HEK293 (cell line): ENCODE measurements around the gene PTH2.

Experiments used
- CTCF ChIP-seq: fragments of 450-650 bp; formaldehyde crosslinking; IDR thresholded peaks from 2 replicates; pipeline ENCODE4 v1.5.1; 2016; ENCODE audit warnings: missing biosample characterization, missing genetic modification characterization
- OSR2 ChIP-seq: fragments of 450-650 bp; formaldehyde crosslinking; IDR thresholded peaks from 2 replicates; pipeline ENCODE4 v1.5.1; 2016; ENCODE audit warnings: missing biosample characterization, missing genetic modification characterization
- WT1 ChIP-seq: fragments of 450-650 bp; formaldehyde crosslinking; IDR thresholded peaks from 2 replicates; pipeline ENCODE4 v1.5.1; 2016; ENCODE audit warnings: missing biosample characterization, missing genetic modification characterization
- ZNF600 ChIP-seq: fragments of 450-650 bp; formaldehyde crosslinking; IDR thresholded peaks from 2 replicates; pipeline ENCODE4 v1.5.1; 2016; ENCODE audit warnings: missing biosample characterization, missing genetic modification characterization

- TF ChIP-seq CTCF (tag by site-specific recombination) (no peak), WT1 (tag by site-specific recombination) (no peak), OSR2 (no peak), ZNF600 (tag by site-specific recombination) (no peak)
Observed at GRCh38 chr19:49442771-49443365, 19.6 kb upstream of the PTH2 start.
